ENCODE measurements around the gene STAT5B. TPM values are rescaled to one million over a fixed set of nuclear protein-coding genes. Genes with fewer than 3 reads are reported as not detected.
"Not testable (repeated sequence)": the region's sequence is repeated elsewhere in the genome, so short reads cannot be mapped to it uniquely, and the experiment has no call there.

STAT5B gene
- total RNA-seq, 1 experiment from 2014 or later, result 14.2 TPM

DNA sequence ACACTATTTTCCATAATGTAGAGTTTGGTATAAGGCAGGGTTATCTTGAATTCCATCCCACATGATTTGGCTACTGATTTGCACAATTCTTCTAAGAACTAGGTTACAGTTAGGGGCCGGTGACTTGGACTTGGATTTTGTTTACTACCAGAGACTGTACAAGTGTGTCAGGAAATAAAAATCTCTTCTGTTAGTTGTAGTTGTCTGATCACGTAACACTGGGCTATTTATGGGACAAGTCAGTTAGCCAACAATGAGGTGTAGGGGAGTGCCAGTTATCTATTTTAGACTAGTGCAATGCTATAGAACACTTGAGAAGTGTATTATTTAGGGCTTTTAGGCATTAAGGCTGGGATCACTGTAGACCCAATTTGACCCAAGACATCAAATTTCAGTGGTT lies 42.2 kb downstream of the STAT5B start:
- DNase-seq (ENCODE audit: low read depth), result no peak

DNA sequence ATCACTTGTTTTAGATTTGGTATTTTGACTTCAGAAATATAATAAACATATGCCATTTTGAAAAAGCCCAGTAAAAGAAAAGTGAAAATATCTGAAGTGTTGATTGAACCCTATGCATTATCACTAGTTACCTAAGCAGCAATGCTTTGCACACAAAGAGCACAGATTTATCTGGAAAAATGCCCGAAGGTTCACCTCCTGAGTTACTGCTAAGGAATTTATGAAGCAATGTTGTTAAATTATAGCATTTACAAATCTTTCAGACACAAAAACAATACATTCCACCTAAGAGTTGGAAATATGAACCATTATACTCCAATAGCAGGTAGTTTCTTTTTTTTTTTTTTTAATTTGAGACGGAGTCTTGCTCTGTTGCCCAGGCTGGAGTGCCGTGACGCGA lies 43.0 kb downstream of the STAT5B start:
- no peak for DNase-seq (ENCODE audit: low read depth)

DNA sequence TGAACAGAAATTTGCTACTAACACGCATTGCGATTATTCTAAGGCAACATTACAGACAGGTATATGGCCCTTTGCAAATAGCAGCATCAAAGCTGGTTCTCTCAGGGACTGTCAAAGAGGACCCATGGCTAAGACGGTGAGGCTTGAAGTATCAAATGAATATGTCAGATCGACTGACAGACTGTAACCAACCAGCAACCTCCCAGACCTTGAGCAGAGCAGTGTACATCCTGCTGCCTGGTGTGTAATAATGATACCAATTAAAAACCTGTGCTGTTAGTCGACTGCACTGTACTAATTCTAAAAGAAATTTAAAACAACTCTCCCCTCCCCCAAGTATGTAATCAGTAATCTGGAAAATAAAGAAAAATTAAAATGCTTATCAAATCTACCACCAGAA lies 46.0 kb downstream of the STAT5B start:
- DNase-seq (ENCODE audit: low read depth), result no peak

DNA sequence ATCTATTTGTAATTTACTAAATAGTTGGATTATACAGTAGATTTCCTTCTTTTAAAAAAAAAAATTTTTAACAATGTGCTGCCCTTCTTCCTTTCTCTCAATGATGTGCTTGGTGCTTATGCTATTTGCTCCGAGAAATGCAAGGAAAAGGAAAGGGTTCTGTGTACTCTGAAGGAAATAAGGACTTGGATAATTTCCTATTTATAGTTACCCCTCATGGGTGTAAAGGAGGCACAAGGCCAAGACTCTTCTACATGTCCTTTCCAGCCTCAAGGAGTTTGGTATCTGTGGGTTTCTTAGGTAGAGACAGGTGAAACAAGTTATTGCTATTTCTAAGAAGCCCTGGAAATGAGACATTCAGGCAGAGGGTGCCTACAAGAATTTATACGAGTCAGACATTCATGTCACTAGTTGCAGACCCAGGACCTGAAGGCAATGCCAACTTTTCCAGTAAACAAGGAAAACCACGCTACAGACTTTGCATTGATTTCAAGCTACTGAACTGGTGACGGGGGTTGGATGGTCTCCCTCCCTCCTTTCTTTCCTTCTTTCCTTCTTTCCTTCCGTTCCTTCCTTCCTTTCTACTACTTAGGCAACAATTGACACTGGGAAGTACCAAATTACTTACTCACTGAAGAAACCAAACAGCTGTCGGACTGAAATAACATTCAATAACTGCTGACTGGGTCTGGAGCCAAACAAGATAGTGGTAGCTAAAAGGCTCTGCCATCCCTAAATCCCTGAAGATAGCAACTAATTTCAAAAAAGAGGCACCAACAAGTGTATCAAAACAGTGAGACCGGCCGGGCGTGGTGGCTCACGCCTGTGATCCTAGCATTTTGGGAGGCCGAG lies 48.1 kb downstream of the STAT5B start:
- DNase-seq (ENCODE audit: low read depth), result peak; percentile 88

DNA sequence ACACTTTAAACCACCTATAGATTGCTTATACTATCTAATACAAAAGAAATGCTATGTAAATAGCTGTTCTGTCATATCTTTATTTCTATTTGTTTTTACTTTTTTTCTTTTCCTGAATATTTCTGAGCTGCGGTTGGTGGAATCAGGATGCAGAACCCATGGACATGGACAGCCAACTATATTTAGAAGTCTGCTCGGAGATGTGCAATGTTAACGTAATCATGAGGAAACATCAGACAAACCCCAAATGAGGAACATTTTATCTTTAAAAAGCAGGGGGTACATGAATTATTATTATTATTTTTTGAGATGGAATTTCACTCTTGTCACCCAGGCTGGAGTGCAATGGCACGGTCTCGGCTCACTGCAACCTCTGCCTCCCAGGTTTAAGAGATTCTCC lies 50.5 kb downstream of the STAT5B start:
- no peak for DNase-seq (ENCODE audit: low read depth)

DNA sequence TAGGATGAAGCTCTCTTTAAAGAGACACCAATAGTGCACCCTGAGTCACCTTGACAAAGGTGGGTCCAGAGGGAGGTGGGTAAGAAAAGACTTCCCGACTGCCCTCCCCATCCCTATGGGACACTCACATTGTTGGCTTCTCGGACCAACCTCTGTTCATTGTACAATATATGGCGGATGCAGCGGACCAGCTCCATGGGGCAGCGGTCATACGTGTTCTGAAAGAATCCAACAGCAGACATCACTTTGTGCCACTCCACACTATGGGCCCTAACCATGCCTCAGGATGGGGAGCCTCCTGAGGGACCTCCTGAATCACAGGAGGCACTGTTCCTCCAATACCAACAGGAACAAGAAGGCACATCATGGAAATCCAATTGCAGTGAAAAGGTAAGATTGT lies 51.5 kb downstream of the STAT5B start:
- DNase-seq (ENCODE audit: low read depth), result no peak

DNA sequence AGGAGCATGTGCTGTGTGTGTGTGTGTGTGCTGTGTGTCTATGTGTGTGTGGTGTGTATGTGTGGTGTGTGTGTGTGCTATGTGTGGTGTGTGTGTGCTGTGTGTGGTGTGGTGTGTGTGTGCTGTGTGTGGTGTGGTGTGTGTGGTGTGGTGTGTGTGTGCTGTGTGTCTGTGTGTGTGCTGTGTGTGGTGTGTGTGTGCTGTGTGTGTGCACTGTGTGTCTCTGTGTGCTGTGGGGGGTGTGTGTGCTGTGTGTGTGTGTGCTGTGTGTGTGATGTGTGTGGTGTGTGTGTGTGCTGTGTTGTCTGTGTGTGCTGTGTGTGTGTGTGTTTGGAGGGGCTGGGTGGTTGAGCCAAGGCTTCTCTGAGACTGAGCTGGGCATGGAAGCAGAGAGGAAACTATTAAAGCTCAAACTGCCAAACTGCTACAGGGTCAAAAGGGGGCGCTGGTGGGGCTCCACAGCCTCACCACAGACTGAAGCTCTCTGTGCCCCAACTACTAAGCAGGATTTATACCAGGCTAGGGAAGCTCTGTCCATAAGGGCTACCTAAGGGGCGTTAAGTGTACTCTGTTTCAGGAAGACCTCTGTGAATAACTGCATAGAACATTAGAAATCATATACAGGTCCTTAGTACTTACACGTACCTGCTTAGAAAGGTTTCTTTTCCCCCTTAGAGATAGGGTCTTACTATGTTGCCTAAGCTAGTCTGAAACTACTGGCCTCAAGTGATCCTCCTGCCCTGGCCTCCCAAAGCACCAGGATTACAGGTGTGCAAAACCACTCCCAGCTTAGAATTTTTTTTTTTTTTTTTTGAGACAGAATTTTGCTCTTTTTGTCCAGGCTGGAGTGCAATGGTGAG lies 54.1 kb downstream of the STAT5B start:
- peak; percentile 54 for DNase-seq (ENCODE audit: low read depth)

DNA sequence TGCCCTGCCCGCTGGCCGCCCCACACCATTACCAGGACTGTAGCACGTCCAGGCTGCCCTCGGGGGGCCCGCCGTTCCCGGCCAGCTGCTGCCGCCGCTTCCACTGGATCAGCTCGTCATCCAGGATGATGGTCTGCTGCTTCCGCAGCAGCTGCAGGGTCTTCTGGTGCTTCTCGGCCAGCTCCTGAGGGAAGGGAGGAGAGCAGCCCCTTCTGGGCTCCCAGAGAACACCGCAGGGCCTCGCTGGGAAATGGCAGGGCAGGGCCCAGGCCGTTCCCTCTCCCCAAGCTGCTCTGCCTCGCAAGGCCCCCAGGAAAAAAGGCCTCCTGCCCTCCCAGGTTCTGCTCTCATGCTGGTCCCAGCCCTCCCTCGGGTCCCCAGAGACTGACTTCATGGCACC lies 56.9 kb downstream of the STAT5B start:
- not testable (repeated sequence) for DNase-seq (ENCODE audit: low read depth)

DNA sequence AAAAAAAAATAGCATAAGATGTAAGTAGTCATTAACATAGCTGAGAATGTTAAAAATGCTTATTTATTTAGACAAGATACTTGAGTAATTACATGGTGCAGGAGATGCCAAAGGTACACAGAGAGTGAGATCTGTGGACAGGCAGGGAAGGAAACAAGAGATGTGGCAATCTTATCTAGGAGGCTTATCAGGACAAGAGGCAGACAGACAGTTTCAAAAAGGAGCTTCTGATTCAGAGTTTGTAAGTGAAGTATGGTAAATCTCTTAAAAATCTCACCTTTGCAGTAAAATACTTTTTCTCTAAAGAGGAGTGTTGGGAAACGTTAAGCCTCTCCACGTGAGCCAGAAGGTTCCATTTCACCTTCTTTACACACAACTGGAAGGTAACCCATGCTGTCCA lies 62.0 kb downstream of the STAT5B start:
- DNase-seq (ENCODE audit: low read depth), result no peak

DNA sequence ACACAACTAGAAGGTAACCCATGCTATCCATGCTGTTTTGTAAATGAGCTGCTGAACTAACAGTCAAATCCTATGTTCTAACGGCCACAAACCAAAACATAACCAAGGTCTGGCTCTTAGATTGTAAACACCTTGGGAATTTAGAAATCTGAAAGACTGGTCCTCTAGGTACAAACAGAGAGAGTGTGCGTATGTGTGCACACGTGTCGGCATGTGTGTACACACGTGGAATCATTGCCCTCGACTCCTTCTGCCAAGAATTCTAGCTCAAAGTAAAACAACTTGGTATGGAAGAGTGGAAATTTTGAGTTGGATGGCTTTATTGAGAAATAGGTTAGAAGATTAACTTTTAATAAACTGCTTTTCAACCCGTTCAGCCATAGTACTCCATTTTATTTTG lies 63.8 kb downstream of the STAT5B start:
- no peak for DNase-seq (ENCODE audit: low read depth)

DNA sequence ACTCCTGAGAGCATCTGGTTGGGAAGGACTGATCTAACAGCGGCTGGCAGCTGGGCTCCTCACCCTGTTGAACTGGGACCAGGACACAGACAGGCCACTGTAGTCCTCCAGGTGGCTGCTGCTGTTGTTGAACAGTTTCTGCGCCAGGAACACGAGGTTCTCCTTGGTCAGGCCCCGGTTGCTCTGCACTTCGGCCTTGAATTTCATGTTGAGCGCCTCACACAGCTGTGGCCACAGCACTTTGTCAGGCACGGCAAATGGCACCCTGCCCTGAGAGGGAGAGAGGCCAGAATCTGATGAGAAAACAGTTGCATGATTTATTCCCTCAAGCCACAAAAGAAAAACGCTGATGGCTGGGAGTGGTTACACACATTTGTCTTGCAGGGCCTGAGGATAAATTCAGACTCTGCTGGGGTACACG lies 64.3 kb downstream of the STAT5B start:
- peak; percentile 61 for DNase-seq (ENCODE audit: low read depth)

DNA sequence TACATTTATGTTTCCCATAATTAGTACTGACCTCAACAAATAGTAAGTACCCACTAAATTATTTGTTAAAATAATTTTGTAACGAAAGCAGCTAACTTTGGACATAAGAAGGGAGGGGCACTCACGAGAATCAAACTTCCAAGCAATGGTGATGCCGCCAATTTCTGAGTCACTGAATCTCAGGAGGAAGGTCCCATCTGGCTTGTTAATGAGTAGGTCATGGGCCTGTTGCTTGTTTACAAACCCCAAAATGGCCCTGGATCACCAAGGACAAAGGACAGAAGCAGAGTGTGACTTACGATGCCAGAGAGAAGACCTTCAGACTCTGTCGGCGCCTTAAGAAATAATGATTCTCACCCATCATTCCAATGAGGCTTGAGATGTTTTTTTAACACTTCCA lies 66.1 kb downstream of the STAT5B start:
- no peak for DNase-seq (ENCODE audit: low read depth)

DNA sequence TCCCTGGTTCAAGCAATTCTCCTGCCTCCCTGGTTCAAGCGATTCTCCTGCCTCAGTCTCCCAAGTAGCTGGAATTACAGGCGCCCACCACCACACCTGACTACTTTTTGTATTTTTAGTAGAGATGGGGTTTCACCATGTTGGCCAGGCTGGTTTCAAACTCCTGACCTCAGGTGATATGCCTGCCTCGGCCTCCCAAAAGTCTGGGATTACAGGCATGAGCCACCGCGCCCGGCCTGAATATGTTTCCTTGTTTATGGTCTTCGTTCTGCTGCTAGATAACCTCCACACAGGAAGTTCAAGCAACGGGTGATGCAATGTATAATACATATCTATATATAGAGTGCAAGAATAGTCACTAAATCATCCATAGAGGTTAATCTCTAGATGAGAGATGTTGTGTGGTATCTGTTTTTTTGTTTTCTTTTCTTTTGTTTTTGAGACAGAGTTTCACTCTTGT lies 70.0 kb downstream of the STAT5B start:
- DNase-seq (ENCODE audit: low read depth), result not testable (repeated sequence)

DNA sequence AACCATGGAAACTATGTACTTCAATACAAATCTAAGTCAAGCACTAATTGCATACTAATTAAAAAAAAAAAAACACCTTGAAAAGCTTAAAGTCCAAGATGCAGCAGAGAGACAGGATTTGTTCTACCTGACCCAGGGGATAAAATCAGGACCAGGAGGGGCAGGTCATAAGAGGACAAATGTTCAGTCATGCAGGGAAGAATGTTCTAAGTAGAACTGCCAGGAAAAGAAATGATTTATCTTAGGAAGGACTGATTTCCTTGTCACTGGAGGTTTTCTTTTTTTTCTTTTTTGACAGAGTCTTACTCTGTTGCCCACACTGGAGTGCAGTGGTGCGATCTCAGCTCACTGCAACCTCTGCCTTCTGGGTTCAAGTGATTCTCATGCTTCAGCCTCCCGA lies 72.8 kb downstream of the STAT5B start:
- no peak for DNase-seq (ENCODE audit: low read depth)

DNA sequence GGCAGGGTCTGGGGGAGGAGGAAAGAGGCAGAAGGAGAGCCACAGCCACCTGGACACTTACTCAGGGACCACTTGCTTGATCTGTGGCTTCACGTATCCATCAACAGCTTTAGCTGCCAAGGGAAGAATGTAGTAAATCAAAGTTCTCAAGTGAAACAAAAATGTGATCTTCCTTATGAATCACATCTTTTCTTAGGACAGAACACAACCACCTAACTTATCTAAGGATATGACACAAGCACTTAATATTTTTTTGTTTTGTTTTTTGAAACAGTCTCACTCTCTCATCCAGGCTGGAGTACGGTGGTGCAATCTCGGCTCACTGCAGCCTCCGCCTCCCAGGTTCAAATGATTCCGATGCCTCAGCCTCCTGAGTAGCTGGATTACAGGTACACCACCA lies 73.5 kb downstream of the STAT5B start:
- DNase-seq (ENCODE audit: low read depth), result no peak

DNA sequence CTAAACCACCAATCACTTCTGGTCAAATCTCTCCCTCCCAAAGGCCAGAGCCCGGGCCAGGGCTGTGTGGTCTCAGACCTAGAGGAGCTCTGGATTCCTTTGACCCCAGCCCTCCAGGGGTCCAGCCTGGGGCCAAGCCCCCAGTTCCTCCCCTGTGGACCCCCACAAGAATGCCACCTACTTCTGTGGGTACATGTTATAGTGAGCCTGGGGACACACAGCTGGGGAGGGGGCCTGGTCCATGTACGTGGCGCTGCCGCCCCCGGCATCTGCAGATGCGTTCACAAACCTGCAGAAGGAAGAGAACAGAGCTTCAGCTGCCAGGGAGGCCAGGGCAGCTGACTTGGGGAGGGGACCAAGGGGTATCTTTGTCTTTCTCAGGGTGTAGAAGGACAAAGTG lies 74.0 kb downstream of the STAT5B start:
- DNase-seq (ENCODE audit: low read depth), result no peak

DNA sequence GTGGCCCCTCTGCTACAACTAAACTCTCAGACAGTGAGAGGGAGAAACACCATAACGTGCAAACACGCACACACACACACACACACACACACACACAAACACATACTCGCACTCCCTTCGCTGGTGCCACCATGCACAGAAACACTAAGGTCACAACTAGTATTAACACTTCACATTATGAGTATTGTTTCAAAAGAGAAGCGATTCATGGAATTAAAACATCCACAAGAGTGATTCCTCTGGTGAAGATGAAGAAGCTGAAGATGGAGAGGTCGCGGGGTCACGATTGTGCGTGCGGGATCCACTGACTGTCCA lies 74.8 kb downstream of the STAT5B start:
- no peak for DNase-seq (ENCODE audit: low read depth)

DNA sequence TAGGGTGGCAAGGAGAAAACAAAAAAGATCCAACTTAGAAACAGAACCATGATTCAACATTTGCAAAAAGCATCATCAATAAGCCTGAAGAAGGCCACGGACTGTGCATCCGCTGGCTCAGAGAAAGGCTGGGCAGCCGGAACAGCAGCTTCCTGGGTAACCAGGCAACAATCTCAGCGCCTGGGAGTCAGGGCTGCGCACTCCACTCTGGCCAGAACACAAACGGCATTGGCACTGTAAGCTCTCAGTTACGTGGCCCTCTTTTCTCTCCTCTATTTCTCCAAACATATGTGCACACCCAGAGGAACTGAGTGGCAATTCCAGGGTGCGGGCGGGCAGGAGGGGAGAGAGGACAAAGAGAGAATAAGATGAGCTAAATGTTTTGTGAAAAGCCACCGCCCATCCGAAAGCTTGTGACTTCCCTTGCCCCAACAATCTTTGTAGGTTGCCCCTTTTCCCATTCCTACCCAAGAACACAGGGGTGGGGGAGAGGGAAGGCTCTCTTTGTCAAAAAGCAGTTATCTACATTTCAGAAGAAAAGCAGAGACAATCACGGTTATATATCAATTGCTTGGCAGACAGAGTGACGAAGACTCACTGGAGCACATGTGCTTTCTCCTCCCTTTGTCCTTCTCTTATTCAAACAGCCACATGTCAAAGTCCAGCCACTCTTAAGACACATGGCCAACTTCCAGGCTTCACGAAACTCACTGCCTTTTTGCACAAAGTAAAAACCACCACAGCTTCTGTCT lies 75.3 kb downstream of the STAT5B start:
- no peak for DNase-seq (ENCODE audit: low read depth)

DNA sequence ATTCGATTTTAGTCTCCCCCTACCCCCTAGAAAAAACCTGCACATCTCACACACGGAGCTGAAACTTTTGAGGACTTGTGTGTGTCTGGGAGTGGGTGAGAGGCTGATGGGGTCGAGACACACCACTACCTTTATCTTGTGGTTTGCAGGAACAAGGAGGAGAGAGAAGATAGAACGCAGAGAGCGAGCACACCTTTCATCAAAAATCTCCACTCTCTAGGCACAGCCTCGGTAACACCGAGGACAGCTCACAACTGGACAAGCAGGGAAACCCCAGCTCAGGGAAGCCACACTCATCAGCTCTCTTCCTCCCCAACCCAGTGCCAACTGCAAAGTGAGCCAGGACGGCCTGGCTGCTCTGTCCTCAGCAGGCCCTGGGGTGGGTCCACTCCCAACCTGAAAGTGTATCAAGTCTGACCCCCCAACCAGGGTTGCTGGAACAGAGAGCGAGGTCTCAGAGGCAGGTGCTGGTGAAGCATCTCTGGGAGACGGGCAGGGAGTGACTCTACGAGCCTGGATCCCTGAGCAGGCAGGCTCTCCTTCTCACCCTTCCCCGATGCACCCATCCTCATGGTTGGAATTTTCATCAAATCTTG lies 76.7 kb downstream of the STAT5B start:
- DNase-seq (ENCODE audit: low read depth), result no peak

DNA sequence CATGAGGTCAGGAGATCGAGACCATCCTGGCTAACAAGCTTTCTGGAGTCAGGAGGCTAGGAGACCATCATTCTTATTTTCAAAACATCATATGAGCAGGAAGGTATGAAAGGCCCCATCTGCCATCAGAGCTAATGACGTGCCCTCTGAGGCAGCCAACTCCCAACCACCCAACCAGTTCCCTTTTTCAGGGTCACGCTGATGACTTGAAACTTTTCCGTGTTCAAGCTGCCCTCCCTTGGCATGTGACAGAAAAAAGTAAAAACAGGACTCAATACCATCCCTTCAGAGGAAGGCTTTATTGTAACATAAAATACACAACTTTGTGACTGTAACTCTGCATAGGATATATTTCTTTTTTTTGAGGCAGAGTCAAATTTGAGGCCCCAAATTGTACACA lies 77.3 kb downstream of the STAT5B start:
- no peak for DNase-seq (ENCODE audit: low read depth)

DNA sequence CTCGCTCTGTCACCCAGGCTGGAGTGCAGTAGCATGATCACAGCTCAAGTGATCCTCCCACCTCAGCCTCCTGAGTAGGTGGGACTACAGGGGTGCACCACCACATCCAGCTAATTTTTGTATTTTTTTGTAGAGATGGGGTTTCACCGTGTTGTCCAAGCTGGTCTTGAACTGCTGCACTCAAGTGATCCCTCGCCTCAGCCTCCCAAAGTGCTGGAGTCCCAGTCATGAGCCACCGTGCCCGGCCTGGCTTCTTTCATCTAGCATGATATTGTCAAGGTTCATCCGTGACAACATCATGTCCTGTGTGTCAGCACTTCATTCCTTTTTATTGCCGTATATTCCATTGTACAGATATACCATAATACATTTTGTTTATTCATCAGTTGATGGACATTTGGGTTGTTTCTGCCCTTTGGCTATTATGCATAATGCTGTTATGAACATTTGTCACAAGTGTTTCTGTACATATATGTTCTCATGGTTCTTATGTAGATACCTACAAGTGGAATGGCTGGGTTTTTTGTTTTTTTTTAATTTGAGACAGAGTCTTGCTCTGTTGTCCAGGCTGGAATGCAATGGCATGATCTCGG lies 78.5 kb downstream of the STAT5B start:
- no peak for DNase-seq (ENCODE audit: low read depth)
